Myocyte (in vitro differentiated cells): ENCODE data around the gene OR9A2. TPM values are rescaled to one million over a fixed set of nuclear protein-coding genes. Genes with fewer than 3 reads are reported as not detected.
A peak's percentile ranks its signal among the peaks of the same experiment; 100 is the strongest.
"Not testable (repeated sequence)": the region's sequence is repeated elsewhere in the genome, so short reads cannot be mapped to it uniquely, and the experiment has no call there.

Experiments used
- DNase-seq: peaks from one replicate; pipeline ENCODE4 v3.0.0-alpha.2; 2012; ENCODE audit warnings: low read depth
- total RNA-seq: library from RNA; depleted of rRNA; stranded (reverse); fragments of >200 nt; gene quantifications from 2 replicates; pipeline ENCODE4 v1.2.3, GENCODE V29; 2014

The OR9A2 gene
- total RNA-seq, 1 donor from 2014 or later = not detected

GRCh38 chr7:143018931-143019330, 8.0 kb downstream of the OR9A2 start:
- DNase-seq = no peak

GRCh38 chr7:143016996-143017395, 9.9 kb downstream of the OR9A2 start:
- DNase-seq = no peak

GRCh38 chr7:143015926-143016490, 10.9 kb downstream of the OR9A2 start:
- peak; percentile 55 for DNase-seq

- DNase-seq = no peak
These were observed 11.8 kb downstream of the OR9A2 start for GRCh38 chr7:143015084-143015483.

- DNase-seq = peak; percentile 72
These were observed 13.0 kb downstream of the OR9A2 start for GRCh38 chr7:143013893-143014292.

GRCh38 chr7:143013473-143013872, 13.5 kb downstream of the OR9A2 start:
- DNase-seq = no peak

- no peak for DNase-seq
These were observed 14.5 kb downstream of the OR9A2 start for GRCh38 chr7:143012409-143012808.

- DNase-seq = no peak
These were observed 14.9 kb downstream of the OR9A2 start for GRCh38 chr7:143012001-143012400.

- DNase-seq = peak; percentile 86
These were observed 18.7 kb downstream of the OR9A2 start for GRCh38 chr7:143008007-143008901.

GRCh38 chr7:143005632-143006260, 21.2 kb downstream of the OR9A2 start:
- DNase-seq = no peak

GRCh38 chr7:143003393-143004051, 23.4 kb downstream of the OR9A2 start:
- peak; percentile 65 for DNase-seq

- no peak for DNase-seq
These were observed 24.0 kb downstream of the OR9A2 start for GRCh38 chr7:143002898-143003297.

GRCh38 chr7:143002106-143002505, 24.8 kb downstream of the OR9A2 start:
- peak; percentile 33 for DNase-seq

GRCh38 chr7:143000648-143001047, 26.3 kb downstream of the OR9A2 start:
- no peak for DNase-seq

- DNase-seq = no peak
These were observed 27.1 kb downstream of the OR9A2 start for GRCh38 chr7:142999793-143000192.

- no peak for DNase-seq
These were observed 28.0 kb downstream of the OR9A2 start for GRCh38 chr7:142998966-142999365.

GRCh38 chr7:142997456-142997989, 29.4 kb downstream of the OR9A2 start:
- DNase-seq = no peak

GRCh38 chr7:142992427-142992826, 34.5 kb downstream of the OR9A2 start:
- DNase-seq = peak; percentile 49

GRCh38 chr7:142984297-142984696, 42.6 kb downstream of the OR9A2 start:
- DNase-seq = no peak

- DNase-seq = no peak
These were observed 43.1 kb downstream of the OR9A2 start for GRCh38 chr7:142983825-142984224.

GRCh38 chr7:142978402-142978801, 48.5 kb downstream of the OR9A2 start:
- DNase-seq = not testable (repeated sequence)
